OCI-LY3 (cell line): Measurements from ENCODE around the gene MAPKAPK3.

Source experiments
- H2AFZ ChIP-seq: fragments of 200-600, 300-600 bp; shearing (Covaris generic); 2 replicates; pipeline ENCODE4 v1.6.0; 2014; ENCODE audit warnings: antibody characterized with exemption, low read depth, low read length
- H3K27ac ChIP-seq: fragments of 200-600, 300-600 bp; sonication (generic); 2 replicates; pipeline ENCODE4 v1.5.1; 2014; ENCODE audit warnings: mild to moderate bottlenecking, low read length, moderate library complexity, mixed read lengths
- H3K27me3 ChIP-seq: fragments of 200-600, 300-600 bp; sonication (generic); 2 replicates; pipeline ENCODE4 v1.6.1; 2014; ENCODE audit warnings: low read depth, low read length, mixed read lengths
- H3K36me3 ChIP-seq: fragments of 200-600, 300-600 bp; sonication (generic); replicated peaks from 2 replicates; pipeline ENCODE3; 2014; ENCODE audit warnings: low read depth, low read length, mixed read lengths
- H3K4me1 ChIP-seq: fragments of 300-600, 200-600 bp; sonication (generic); 2 replicates; pipeline ENCODE4 v1.6.1; 2014; ENCODE audit warnings: low read length, mixed read lengths
- H3K4me2 ChIP-seq: fragments of 200-600, 300-600 bp; sonication (generic); 2 replicates; pipeline ENCODE4 v1.6.1; 2014; ENCODE audit warnings: low read length, mixed read lengths
- H3K4me3 ChIP-seq: fragments of 300-600, 200-600 bp; sonication (generic); 2 replicates; pipeline ENCODE4 v1.5.1; 2014; ENCODE audit warnings: antibody characterized with exemption, mild to moderate bottlenecking, low read length, moderate library complexity
- H3K79me2 ChIP-seq: fragments of 300-600, 200-600 bp; shearing (Covaris generic); 2 replicates; pipeline ENCODE4 v1.6.1; 2014; ENCODE audit warnings: mild to moderate bottlenecking, low read length, mixed read lengths
- H3K9ac ChIP-seq: fragments of 300-600, 200-600 bp; shearing (Covaris generic); 2 replicates; pipeline ENCODE4 v1.6.0; 2014; ENCODE audit warnings: mild to moderate bottlenecking, low read length, moderate library complexity
- H3K9me3 ChIP-seq: fragments of 200-600, 300-600 bp; shearing (Covaris generic); 2 replicates; pipeline ENCODE4 v1.6.1; 2014; ENCODE audit warnings: low read length, mixed read lengths; ENCODE audit not compliant: insufficient read depth
- H4K20me1 ChIP-seq: fragments of 200-600, 300-600 bp; sonication (generic); 2 replicates; pipeline ENCODE4 v1.6.1; 2016; ENCODE audit warnings: low read length, mixed read lengths; ENCODE audit not compliant: insufficient read depth
- EZH2phosphoT487 ChIP-seq: fragments of 200-600 bp; shearing (Covaris generic); IDR thresholded peaks from 2 replicates; pipeline ENCODE4 v1.6.1; 2018; ENCODE audit warnings: antibody characterized with exemption, mixed run types, low read depth
- TF ChIP-seq, protein P1 (sequence below): fragments of 200-600, 300-600 bp; sonication (generic); IDR thresholded peaks from 2 replicates; pipeline ENCODE4 v1.5.1; 2014; ENCODE audit warnings: antibody characterized with exemption, low read length, low read depth

MAPKAPK3 gene

DNA sequence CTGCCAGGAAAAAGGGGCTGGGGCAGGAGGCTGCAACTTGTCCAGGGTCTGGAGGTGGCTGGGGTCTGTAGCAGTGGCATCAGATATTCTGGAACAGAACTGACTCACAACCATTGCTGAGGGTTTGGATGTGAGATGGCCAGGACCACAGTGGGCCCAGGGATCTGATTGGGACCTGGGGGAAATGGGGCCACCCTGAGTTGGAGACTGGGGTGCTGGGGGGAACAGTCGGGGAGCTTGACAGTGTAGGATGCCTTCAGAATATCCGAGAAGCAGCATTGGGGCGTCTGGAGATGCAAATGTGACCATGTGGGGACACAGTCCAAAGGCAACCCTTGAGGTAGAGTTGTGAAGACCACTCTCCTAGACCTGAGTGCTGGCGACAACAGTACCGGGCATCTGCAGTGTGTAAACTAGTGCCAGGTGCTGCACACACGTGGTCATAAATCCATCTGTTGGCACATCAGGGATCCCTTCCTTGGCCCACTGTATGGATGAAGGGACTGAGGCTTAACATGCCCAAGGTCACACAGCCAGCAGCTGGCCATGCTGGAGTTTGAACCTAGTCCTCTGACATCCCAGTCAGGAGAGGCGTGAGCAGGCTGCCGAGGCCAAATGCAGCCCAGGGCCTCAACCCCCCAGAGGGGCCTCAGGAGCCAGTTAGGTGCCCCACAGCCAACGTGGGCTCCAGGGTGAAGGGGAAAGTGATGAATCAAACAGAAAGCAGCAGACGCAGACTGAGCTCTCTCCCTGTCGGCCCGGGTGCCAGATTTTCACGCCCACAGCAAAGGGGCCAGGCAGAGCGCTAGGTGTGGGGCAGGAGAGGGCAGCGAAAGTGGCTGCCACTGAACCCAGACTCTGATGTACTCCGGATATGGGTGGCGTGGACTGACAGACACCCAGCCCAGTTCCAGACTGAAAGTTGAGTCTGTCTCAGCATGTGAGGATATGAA lies 28.9 kb upstream of the MAPKAPK3 start:
- Histone ChIP-seq H2AFZ (peak overlapping the region; percentile 15; the same call in 1 of the 2 replicates), H3K36me3 (no peaks in the 10 kb centered on the region), H3K27ac (peak overlapping the region; percentile 43), H3K79me2 (no peaks in the 10 kb centered on the region), H3K4me3 (peak overlapping the region; percentile 6; the same call in 1 of the 2 replicates), H3K9me3 (no peaks in the 10 kb centered on the region), H3K9ac (peak overlapping the region; percentile 39), H3K27me3 (no peaks in the 10 kb centered on the region), H4K20me1 (no peaks in the 10 kb centered on the region), H3K4me2 (peak overlapping the region; percentile 51), H3K4me1 (peaks cover 47% of the 10 kb centered on the region)
- TF ChIP-seq, protein P1, sequence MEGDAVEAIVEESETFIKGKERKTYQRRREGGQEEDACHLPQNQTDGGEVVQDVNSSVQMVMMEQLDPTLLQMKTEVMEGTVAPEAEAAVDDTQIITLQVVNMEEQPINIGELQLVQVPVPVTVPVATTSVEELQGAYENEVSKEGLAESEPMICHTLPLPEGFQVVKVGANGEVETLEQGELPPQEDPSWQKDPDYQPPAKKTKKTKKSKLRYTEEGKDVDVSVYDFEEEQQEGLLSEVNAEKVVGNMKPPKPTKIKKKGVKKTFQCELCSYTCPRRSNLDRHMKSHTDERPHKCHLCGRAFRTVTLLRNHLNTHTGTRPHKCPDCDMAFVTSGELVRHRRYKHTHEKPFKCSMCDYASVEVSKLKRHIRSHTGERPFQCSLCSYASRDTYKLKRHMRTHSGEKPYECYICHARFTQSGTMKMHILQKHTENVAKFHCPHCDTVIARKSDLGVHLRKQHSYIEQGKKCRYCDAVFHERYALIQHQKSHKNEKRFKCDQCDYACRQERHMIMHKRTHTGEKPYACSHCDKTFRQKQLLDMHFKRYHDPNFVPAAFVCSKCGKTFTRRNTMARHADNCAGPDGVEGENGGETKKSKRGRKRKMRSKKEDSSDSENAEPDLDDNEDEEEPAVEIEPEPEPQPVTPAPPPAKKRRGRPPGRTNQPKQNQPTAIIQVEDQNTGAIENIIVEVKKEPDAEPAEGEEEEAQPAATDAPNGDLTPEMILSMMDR, result no peak
- no peak for TF ChIP-seq EZH2phosphoT487

DNA sequence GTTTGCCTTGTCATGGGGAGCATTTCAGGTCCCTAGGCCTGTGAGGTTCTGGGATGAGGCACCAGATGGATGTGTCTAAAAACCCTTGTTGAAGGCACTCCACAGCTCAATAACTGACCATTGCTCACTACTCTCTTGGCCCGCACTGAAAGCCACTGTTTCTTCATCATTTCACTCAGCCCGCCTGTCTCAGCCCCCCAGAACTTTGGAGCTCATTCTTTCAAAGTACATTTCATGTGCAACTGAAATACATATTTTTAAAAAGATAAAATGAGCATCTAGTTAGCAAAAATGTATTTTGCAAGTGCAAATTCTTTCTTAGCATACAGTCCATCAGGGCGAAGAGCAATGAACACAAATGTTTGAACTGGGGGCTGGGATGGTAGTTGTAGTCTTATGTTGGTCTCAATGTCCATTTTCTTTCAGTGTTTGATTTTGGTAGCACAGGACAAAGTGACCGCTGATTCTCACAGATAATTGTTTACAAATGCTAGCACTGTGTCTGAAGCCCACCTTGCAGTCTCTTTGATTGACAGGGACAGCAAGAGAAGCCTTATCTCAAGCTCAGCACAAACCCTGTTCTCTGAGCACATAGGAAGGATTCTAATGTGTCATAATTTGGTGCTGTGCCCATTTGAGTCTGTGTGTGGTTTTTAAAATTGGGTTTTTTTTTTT lies 28.1 kb upstream of the MAPKAPK3 start:
- Histone ChIP-seq H2AFZ (peak overlapping the region; percentile 15; the same call in 1 of the 2 replicates), H3K4me2 (peak overlapping the region; percentile 51), H3K27me3 (no peaks in the 10 kb centered on the region), H3K9ac (peak overlapping the region; percentile 39), H4K20me1 (no peaks in the 10 kb centered on the region), H3K36me3 (no peaks in the 10 kb centered on the region), H3K4me1 (peaks cover 47% of the 10 kb centered on the region), H3K4me3 (peak overlapping the region; percentile 6), H3K27ac (peak overlapping the region; percentile 43), H3K79me2 (no peaks in the 10 kb centered on the region), H3K9me3 (no peaks in the 10 kb centered on the region)
- TF ChIP-seq, protein P1, result no peak
- TF ChIP-seq EZH2phosphoT487, result no peak

- TF ChIP-seq, protein P1, result no peak
- no peak for TF ChIP-seq EZH2phosphoT487
- Histone ChIP-seq H3K4me1 (peaks cover 47% of the 10 kb centered on the region), H3K27ac (peak overlapping the region; percentile 92), H3K4me2 (peak overlapping the region; percentile 74), H3K79me2 (no peaks in the 10 kb centered on the region), H3K27me3 (no peaks in the 10 kb centered on the region), H3K9ac (peak overlapping the region; percentile 50; the same call in 1 of the 2 replicates), H4K20me1 (no peaks in the 10 kb centered on the region), H2AFZ (0 out of 2 replicates have a peak overlapping the region, but pooled peaks have one; percentile 37), H3K4me3 (peak overlapping the region; percentile 33; the same call in 1 of the 2 replicates), H3K36me3 (no peaks in the 10 kb centered on the region), H3K9me3 (no peaks in the 10 kb centered on the region)
These were observed 25.7 kb upstream of the MAPKAPK3 start for GRCh38 chr3:50591196-50591741.
